Embryonic facial prominence (tissue), 1 donor: ENCODE results near the gene ZG16B.

Experiments
- DNase-seq: peaks from one replicate; pipeline ENCODE4 v3.0.0-alpha.2; 2016; ENCODE audit errors: extremely low spot score

ZG16B gene

GRCh38 chr16:2829501-2830354 is at the start of gene ZG16B:
Gene ZG16B, plus strand, starts transcription at chr16:2830303. Its CDS starts 139 bp downstream, at chr16:2830442.
- no peak for DNase-seq

DNA sequence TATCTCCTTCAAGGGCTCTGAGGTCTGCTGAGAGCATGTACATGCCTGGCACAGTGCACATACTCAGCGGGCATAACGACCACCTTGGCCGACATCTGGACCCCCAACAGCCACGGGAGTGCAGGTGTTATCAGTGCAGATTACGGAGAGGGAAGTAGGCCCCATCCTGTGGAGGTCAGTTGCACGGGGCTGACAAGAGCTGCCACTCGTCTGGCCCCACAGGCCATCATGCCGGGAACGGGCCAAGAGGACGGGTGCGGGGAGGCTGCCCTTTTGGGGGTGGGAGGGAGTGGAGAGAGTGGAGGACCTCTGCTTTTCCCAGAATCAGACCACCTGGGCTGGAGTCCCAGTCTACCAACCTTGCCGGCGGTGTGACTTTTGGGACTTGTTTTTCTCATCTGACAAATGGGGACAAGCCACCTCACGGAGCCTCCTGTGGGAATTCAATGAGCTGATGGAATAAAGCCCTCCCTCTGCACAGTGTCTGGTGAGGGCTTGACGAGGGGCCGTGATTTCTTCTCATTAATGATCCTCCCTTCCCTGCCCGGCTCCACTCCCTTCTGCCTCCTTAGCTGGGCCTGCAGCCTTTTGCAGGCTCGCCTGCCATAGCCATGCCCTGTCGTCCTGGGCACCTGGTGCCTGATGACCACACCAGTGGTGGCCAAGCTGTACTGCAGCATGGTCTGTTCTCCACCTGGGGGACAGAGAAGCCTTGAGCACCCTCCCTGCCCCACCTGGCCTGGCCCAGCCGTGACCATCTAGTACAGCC is 47.3 kb upstream of the ZG16B start:
- no peak for DNase-seq

DNA sequence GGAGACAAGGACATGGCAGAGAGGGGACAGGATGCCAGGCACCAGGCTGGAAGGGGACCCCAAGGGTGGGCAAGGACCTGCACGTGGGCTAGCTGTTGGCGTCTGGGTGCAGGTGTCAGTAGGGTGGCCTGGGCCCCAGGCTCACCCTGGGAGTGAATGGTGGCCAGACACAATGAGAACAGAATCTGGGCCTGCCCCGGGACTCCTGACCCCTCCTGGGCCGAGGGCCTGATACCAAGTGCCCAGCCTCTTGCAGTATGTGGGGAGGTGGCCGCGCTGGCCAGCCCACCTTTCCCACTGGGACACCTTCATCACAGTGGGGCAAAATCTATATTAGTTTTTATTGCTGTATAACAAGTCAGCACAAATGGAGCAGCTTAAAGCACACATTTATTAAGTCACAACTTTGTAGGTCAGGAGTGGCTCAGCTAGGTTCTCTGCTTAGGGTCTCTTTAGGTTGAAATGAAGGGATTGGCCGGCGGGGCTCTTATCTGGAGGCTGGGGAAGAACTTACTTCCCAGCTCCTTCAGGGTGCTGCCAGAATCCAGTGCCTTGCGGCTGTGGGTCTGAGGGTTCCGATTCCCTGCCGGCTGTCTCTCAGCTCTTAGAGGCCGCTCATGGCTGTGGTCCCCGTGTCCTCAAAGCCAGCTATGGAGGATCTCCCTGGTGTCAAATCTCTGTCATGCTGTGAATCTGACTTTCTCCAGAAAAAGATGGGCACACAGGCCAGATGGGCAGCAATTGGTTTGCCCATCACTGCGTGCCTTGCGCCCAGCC is 46.3 kb upstream of the ZG16B start:
- no peak for DNase-seq

DNA sequence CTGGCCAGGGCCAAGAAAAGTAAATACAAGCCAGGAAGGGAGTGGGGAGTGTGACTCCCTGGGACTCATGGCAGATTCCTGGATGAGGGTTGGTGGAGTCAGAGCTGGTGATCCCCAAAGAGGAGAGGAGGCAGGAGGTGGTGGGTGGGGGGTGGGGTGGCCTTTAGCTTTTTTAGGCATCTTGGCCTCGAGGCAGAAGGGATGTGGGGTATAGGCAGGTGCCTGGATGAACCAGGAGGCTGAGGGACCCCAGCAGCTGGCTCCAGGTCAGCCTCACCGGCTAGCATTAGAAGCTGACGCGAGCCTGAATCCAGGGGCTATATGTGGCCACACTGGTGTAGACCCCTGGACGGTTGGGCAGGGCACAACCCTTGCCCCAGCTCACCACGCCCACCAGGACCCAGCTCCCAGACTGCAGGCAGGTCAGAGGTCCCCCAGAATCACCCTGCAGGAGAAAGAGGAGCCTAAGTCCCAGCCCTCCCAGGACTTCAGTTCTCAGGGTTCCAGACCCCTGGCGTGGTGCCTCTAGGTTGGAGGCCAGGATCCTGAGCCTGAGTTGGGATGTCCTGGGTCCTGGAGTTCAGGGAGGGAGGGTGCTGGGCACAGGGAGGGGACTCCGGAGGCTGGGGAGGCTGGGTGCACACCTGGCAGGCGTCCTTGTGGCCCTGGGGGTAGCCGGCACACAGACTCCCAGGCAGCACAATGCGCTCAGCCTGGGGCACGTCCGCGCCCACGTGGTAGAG is 45.6 kb upstream of the ZG16B start:
- no peak for DNase-seq

- DNase-seq, result no peak
Observed at GRCh38 chr16:2785101-2785991, 44.8 kb upstream of the ZG16B start.

DNA sequence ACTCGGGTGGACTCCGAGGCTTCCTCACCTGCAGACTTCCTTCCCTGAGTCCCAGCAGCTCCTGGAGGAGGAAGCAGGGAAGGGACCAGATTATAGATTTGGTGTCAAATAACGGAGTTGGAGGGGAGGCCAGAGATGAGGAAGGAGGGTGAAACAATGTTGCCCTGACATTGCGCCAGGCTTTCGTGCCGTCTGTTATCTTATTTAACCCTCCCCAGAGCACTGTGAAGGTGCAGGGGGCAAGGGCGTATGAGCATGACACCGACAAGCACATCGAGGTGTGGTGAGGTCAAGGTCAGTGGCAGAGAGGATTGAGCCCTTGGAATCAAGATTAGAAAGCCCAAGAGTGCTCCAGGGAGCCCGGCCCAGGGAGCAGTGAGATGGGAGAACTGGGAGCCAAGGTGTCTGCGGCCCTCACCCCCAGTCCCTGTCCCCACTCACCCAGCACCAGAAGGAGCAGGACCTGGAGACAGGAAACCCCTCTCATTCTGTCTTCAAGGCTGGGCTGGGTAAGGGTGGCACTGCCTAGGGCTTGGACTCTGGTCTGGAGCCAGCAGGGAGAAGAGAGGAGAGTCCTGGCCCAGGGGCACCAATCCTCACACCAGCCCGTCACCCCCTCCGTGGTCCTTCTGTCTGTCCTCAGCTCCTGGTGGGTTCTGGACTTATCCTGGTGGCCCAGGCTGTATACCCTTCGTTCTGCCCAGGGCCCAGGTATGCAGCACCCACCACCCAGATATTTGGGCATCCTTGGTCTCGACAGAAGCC is 43.9 kb upstream of the ZG16B start:
- DNase-seq, result no peak

DNA sequence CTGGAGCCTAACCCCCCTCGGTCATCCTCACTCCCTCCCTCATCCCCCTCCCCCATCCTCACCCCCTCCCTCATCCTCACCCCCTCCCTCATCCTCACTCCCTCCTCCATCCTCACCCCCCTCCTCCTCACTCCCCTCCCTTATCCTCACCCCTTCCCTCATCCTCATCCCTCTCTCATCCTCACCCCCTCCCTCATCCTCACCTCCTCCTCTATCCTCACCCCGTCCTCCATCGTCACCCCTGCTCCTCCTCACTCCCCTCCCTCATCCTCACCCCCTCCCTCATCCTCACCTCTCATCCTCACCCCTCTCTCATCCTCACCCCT is 43.3 kb upstream of the ZG16B start:
- DNase-seq, result no peak

DNA sequence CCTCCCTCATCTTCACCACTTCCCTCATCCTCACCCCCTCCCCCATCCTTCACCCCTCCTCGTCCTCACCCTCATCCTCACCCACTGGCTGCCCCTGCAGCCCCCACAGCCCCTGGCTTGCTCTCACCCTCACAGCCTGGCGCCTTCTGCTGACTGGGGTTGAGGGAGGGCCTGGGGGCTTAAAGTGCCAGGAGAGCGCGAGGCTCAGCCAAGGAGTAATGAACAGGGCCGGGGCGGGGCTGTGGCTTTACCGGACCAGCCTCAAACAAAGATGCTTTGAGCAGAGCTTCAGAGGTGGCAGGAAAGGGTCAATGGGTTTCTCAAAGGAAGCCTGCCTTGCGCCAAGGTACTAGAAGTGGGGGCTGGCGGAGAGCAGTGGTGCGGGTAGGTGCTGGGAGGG is 42.7 kb upstream of the ZG16B start, which contains the start of gene PRSS33:
PRSS33 (minus strand) TSS at position 155 of the 400 bp plus-strand sequence. CDS start 1,013 bp downstream, outside the sequence.
- no peak for DNase-seq

DNA sequence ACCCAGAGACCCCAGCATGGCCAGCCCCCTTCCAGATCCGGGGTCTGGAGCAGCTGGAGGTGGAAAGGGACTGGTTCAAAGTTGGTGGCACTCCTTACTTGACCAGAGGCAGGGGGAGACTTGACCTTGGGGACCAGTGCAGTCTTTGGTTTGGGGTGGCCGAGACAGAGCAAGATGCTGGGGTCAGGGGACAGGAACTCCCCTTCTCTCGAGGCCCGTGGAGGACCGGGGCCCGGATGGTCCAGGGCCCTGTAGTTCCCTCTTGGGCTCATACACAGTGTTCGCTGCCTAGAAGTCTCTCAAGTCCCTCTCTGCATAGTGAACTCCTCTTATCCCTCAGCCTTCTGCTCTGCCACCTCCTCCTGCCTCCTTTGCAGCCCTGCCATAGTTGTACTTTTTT is 42.1 kb upstream of the ZG16B start:
- no peak for DNase-seq

DNA sequence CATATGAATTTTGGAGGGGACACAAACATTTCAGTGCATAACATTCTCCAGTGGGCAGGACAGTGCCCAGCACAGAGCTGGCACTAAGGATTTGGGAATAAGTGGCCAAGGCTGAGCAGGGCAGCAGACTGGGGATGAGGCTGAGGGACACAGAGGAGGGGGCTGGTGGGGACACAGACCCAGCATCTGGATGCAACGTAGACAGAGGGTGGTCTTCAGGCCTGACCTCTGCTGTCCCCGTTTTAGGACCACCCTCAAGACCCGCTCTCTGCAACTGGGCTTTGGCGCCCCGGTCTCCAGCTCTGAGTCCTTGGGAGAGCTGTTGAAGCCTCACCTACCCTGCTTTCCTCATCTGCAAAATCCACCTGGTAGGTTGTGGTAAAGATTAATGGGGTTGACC is 39.5 kb upstream of the ZG16B start:
- no peak for DNase-seq

DNA sequence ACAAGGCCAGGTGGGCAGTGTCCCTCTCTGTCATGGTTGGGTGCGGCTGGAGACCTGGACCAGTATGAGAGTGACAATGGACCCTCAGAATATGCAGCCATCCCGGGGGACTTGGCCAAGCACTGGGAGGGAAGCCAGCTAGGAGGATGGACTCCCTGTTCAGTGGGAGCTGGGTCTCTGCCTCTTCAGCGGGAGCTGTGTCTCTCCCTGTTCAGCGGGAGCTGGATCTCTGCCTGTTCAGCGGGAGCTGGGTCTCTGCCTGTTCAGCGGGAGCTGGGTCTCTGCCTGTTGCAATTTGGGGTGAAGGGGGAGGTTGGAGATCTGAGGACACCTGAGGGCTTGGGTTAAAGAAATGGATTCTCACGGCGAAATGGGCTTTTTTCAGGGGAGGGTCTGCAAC is 38.9 kb upstream of the ZG16B start:
- DNase-seq, result no peak

- DNase-seq, result no peak
Observed at GRCh38 chr16:2792940-2793339, 37.2 kb upstream of the ZG16B start.

DNA sequence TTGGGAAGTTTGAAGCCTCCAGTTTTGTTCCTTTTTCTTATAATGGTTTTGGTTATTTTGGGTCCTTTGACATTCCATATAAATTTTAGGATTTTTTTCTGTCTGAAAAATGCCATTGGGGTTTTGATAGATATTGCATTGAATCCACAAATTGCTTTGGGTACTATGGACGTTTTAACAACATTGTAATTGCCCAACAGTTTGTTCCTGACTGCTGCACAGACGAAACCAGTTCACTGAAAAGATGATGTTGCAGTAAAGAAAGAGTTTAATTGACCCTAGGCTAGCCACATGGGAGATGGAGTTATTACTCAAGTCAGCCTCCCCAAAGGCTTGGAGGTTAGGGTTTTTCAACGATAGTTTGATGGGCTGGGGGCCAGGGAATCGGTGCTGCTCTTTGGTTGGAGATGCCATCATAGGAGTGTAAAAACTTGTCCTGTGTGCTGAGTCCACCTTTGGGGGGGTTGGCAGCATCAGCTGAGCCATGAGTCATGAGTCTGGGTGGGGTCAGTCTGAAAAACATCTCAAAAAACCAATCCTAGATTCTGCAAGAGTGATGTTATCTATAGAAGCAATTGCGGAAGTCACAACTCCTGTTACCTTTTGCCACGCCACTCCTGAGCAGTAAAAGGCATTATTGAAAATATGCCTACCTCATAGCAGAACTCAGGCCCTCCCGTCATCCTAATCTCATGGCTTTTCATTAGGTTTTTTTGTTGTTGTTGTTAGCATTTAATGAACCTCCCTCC is 34.5 kb upstream of the ZG16B start:
- DNase-seq, result no peak

DNA sequence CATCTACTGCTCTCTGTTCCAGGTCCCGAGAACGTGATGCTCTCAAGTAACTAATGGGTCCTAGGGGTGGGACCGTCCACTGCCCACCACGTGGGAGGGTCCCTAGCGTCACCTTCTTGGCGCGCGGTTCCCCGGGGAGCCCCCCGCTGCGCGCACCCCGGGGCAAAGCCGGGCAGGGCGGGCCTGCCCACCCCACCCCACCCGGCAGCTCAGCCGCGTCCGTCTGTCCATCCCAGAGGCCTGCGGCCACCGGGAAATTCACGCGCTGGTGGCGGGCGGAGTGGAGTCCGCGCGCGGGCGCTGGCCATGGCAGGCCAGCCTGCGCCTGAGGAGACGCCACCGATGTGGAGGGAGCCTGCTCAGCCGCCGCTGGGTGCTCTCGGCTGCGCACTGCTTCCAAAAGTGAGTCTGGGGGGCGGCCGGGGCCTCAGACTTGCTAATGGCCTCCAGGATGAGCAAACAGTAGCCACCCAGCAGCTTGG is 31.3 kb upstream of the ZG16B start:
- no peak for DNase-seq

- DNase-seq, result no peak
Observed at GRCh38 chr16:2799205-2799858, 30.8 kb upstream of the ZG16B start.

DNA sequence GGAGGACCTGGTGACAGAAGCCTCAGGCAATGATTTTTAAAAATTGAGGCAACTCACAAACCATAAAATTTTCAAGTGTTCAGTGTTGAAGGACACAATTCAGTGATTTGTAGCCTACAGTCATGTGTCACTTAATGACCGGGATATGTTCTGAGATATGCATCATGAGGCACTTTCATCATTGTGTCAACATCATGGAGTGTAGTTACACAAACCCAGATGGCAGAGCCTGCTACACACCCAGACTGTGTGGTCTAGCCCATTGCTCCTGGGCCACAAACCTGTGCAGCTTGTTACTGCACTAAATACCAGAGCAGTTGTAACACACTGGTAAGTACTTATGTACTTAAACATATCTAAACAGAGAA is 30.3 kb upstream of the ZG16B start:
- no peak for DNase-seq

- DNase-seq, result no peak
Observed at GRCh38 chr16:2803545-2804195, 26.4 kb upstream of the ZG16B start.

- no peak for DNase-seq
Observed at GRCh38 chr16:2804728-2805127, 25.4 kb upstream of the ZG16B start.
